Left lobe of liver (tissue), 2 donors: ENCODE data around the gene BPIFB6. TPM values are rescaled to one million over a fixed set of nuclear protein-coding genes. Genes with fewer than 3 reads are reported as not detected.
"Not testable (repeated sequence)": the region's sequence is repeated elsewhere in the genome, so short reads cannot be mapped to it uniquely, and the experiment has no call there.

ENCODE experiments used
- ATAC-seq: fragments of 200-7000 bp; cut with Tn5 transposase; one replicate; pipeline ENCODE4 v1.9.1; 2020; ENCODE audit warnings: mild to moderate bottlenecking, moderate library complexity
- DNase-seq: peaks from one replicate; pipeline ENCODE4 v3.0.0-alpha.2; 2020; ENCODE audit warnings: low spot score
- total RNA-seq: library from RNA; stranded (reverse); gene quantifications from one replicate; pipeline ENCODE4 v1.2.1, GENCODE V29; 2021
- donor health status: DM: no; HTN: no; CAD: no; lungs with moderate emphysema.
- donor health status: DM: no; HTN: yes; CAD: no.

The BPIFB6 gene
- total RNA-seq, 1 donor from 2014 or later = not detected

GRCh38 chr20:33027769-33028751 is 3.4 kb upstream of the BPIFB6 start:
- DNase-seq (no peak), ATAC-seq (no peak)

GRCh38 chr20:33028875-33029274 is 2.6 kb upstream of the BPIFB6 start:
- ATAC-seq = no peak
- DNase-seq = no peak

- ATAC-seq (no peak), DNase-seq (no peak)
These were observed 1.4 kb upstream of the BPIFB6 start for GRCh38 chr20:33030076-33030475.

- ATAC-seq (no peak), DNase-seq (no peak)
These were observed 879 bp upstream of the BPIFB6 start for GRCh38 chr20:33030569-33030968.

GRCh38 chr20:33032555-33032954 is 1.1 kb downstream of the BPIFB6 start:
- no peak for ATAC-seq
- DNase-seq = no peak

- DNase-seq (no peak), ATAC-seq (no peak)
These were observed 1.9 kb downstream of the BPIFB6 start for GRCh38 chr20:33033381-33033780.

- ATAC-seq (no peak), DNase-seq (no peak)
These were observed 2.7 kb downstream of the BPIFB6 start for GRCh38 chr20:33034115-33034514.

GRCh38 chr20:33034901-33035492 is 3.5 kb downstream of the BPIFB6 start:
- ATAC-seq = no peak
- no peak for DNase-seq

- DNase-seq (no peak), ATAC-seq (no peak)
These were observed 6.0 kb downstream of the BPIFB6 start for GRCh38 chr20:33037456-33037855.

GRCh38 chr20:33038243-33038642 is 6.8 kb downstream of the BPIFB6 start:
- no peak for DNase-seq
- ATAC-seq = no peak

GRCh38 chr20:33042430-33042829 is 11.0 kb downstream of the BPIFB6 start:
- DNase-seq (no peak), ATAC-seq (no peak)

GRCh38 chr20:33042983-33043730 is 11.7 kb downstream of the BPIFB6 start:
- DNase-seq (no peak), ATAC-seq (no peak)

- no peak for ATAC-seq
- DNase-seq = no peak
These were observed 12.3 kb downstream of the BPIFB6 start for GRCh38 chr20:33043731-33044181.

GRCh38 chr20:33045129-33045721 is 13.8 kb downstream of the BPIFB6 start:
- DNase-seq, ATAC-seq: not testable (repeated sequence)

GRCh38 chr20:33046412-33046811 is 15.0 kb downstream of the BPIFB6 start:
- ATAC-seq (no peak), DNase-seq (no peak)

- DNase-seq (no peak), ATAC-seq (no peak)
These were observed 19.9 kb downstream of the BPIFB6 start for GRCh38 chr20:33051333-33051732.

GRCh38 chr20:33053291-33054106 is 22.1 kb downstream of the BPIFB6 start, which contains the start of gene BPIFB3:
BPIFB3 (plus strand) TSS chr20:33053903; CDS start chr20:33055436, 1,533 bp downstream.
- DNase-seq (no peak), ATAC-seq (no peak)

- ATAC-seq = no peak
- DNase-seq = no peak
These were observed 22.9 kb downstream of the BPIFB6 start for GRCh38 chr20:33054381-33054780.

GRCh38 chr20:33054791-33055190 is 23.3 kb downstream of the BPIFB6 start:
- ATAC-seq = no peak
- DNase-seq = no peak

- DNase-seq = no peak
- no peak for ATAC-seq
These were observed 27.7 kb downstream of the BPIFB6 start for GRCh38 chr20:33059136-33059535.
